Fibroblast of lung (primary cell): Measurements from ENCODE around the gene IL17RA.

Experiments used
- CTCF ChIP-seq, 2 donors: IDR thresholded peaks in 1 of 2; conservative IDR thresholded peaks in 1 of 2; 1 replicate in 1 of 2; 2 replicates in 1 of 2; pipeline ENCODE4 v1.5.1; 2011 to 2012; ENCODE audit warnings: low read length in 2 of 2, control low read depth in 1 of 2, inconsistent platforms in 1 of 2, low read depth in 1 of 2, mild to moderate bottlenecking in 1 of 2
- EZH2 ChIP-seq: IDR thresholded peaks from 2 replicates; pipeline ENCODE4 v1.5.1; 2012; ENCODE audit warnings: low read length, control low read depth, mild to moderate bottlenecking; ENCODE audit errors: missing control alignments

GRCh38 chr22:17100621-17101020 lies 15.8 kb downstream of the IL17RA start:
- TF ChIP-seq CTCF (conservative IDR thresholded peaks at IDR 0.05 in 1 of 2, IDR thresholded peaks at IDR 0.05 in 1 of 2; ENCODE audit: low read depth in 1 of 2, low read length in 2 of 2) (no peak), EZH2 (no peak)
